ENCODE data around the gene GRAP.
A peak's percentile ranks its signal among the peaks of the same experiment; 100 is the strongest.
"Not testable (repeated sequence)": the region's sequence is repeated elsewhere in the genome, so short reads cannot be mapped to it uniquely, and the experiment has no call there.

GRAP gene

DNA sequence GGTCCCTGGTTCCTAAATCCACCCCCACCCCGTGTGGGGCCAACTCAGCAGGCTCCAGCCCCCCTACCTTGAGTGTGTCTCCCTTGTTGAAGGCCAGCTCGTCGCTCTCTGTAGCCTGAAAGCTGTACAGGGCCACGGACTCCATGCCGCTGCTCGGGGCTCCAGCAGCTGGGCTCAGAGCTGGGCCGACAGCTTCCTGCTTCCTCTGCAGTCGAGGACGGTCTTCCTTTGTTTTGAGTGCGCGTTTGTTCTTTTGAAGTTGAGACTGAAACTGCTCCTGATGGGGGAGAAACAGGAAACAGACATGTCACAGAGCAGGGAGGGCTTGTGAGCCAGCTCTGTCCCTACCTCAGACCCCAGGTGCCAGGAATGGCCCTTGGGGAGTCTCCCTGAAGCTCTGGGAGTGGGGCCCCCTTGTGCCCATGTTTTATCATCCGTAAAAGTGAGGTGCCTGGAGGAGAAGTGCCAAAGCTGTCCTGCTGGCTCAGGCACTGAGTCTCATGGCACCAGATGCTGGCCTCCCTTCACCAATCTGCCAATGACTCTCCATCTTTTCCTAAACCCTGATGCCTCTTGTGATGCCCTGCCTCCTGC, at the start of gene GRAP:
Gene GRAP (minus strand): TSS at position 176 of the 594 bp plus-strand sequence. CDS start 31 bp downstream, at position 145.
- DNase-seq, result not testable (repeated sequence)

DNA sequence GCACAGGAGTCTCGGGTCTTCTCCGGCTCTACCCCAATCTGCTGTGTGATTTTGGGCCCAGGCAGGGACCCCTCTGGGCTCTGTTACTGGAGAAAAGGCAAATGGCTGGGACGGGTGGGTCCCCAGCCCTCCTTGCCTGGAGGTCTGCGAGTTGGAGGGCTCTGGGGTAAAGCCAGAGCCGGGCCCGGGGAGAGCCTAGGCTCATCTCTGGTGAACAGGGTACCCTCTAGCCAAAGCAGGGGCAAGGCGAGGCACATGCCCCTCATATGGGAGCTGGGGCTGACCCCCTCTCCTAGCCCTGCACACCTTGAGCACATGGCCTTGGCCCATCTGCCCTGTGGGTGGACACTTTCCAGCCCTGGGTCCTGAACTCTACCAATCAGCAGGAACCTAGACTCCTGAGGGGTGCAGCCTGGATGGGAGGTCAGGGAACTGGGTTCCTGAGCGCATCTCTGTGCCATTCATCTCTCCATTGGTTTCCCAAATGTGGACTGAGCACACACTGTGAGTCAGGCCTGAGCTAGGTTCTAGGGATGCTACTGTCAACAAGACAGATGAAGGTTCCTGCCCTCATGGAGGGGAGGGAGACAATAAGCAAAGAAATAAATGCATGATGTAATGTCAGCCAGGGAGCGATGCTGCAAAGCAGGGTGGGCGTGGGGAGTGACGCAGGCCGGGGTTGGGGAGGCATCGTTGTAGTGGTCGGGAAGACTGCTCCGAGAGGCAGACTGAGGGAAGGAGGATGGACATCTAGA, 47.1 kb upstream of the GRAP start:
- DNase-seq, result not testable (repeated sequence)

DNA sequence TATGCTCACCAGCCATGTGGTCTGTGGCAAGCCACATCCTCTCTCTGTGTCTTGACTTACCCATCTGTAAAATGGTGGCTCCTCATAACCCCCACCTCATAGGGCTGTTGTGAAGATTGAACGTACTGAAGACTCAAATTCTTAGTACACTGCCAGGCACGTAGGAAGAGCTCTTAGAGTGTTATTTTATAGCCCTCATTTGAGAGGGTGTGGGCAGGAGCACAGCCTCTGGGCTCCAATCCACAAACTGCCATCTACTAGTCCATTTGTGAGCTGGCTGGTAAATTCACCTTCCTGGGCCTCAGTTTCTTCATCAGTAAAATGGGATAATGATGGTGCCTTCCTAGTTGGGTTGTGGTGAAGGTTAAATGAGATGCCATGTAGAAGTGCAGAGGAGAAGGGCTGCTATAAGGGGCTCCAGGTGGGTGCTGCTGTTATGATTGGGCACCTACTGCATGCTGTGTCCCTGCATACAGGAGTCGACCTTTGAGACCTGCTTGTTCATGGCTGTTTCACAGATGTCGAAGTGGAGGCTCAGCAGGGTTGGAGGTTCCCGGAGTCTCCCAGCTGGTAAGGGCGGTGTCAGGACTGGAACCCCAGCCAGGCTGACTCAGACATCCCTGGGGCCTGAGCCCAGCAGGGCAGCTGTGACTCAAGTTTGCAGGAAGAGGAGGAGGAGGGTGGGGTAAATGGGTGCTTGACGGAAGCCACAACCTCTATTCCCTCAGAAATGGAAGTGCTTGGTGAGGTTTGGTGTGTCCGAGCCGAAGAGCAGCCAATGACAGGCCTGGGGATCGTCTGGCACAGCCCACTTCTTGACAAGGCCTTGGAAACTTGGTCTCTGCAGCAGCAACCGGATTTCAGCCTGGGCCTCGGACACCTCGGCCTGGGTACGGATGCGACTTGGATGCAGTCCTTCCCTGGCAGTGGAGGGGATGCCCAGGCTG, 46.3 kb upstream of the GRAP start:
- not testable (repeated sequence) for DNase-seq

DNA sequence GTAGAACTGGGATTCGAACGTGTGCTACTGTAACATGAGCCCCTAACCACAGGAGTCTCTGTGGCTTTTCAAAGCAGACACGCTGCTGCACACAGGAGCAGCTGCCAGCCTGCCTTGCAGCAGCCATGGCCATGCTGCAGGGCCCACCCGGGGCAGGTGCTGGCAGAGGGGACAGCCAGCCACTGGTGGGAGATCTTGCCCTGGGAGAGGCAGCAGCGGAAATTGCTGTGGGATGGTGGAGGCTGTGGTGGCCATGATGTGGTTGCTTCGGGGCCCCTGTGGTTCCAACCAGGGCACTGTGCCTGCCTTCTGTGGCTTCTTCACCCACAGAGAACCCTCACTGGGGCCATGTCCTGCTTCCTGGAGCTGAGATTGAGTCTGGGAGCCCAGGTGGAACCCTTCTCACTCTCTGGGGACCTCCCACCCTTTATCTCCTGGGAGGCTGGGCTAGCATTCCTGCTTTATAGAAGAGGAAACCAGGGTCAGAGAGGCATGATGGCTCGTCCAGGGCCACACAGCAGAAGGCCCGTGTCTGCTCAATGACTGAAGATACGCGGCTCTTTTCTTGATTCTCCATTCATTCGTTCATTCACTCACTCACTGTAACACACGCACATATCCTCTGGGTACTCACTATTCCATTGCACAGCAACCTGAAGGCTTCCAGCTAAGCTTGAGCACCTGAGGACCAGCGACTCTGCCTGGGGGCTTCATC, 43.5 kb upstream of the GRAP start:
- not testable (repeated sequence) for DNase-seq

DNA sequence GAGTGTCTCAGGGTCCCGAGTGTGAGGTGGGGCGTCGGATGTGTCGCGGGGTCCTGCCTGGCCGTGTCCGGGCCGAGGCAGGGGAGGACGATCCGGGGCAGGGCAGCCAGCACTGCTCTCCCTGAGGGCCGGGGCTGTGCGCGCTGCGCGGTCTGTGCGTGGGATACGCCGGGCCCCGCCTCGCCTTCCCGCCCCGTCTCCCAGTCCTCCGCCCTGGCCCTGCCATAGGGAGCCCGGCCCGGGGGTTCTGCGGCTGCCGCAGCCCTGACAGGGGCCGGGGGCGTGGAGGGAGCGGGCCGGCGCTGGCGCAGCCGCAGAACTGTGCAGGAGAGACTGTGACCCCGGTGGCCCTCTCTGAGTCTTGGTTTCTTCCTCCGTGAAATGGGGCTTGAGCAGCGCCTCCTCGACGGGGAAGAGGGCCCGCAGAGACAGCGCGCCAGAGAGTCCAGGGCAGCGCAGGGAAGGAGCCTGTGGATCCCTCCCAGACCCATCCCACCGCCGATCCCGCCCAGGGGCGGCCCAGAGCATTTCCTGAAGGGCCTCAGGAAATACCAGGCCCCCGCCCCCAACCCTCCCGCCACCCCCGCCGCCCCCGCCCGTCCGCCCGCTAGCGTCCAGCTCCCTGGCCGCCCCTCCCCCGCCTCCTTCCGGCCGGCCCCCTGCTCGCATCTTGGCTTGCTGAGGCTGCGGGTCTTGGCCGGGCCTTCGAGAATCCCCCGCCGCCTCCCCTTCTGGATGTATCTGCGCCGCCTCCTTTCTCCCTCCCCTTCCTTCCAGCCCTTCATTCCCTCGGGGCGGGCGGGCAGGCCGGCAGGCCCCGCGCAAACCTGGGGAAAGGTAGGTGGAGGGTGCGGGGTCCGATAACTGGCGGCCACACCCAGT, 42.3 kb upstream of the GRAP start:
- DNase-seq, result not testable (repeated sequence)

DNA sequence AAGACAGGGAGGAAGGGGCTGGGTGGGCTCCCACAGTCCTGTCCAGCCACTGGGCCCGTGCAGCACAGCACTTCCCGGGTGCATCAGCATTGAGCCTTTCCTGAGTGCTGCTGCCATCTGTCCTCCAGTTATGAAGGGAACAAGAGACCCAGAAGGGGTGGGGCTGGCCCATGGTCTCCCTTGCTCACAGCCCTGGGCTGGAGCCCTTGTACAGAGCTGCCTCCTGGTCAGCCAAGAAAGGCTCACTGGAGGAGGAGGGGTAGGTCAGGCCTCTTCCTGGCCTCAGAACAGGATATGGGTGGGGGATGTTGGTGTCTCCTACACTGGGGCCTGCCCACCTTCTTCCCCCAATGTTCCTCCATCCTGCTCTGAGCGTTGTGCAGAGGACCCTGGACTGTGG, 30.6 kb upstream of the GRAP start:
- not testable (repeated sequence) for DNase-seq

GRCh38 chr17:19076398-19077192, 29.8 kb upstream of the GRAP start:
- peak; percentile 52 for DNase-seq

- not testable (repeated sequence) for DNase-seq
Measured at GRCh38 chr17:19070318-19071168, 23.8 kb upstream of the GRAP start.

DNA sequence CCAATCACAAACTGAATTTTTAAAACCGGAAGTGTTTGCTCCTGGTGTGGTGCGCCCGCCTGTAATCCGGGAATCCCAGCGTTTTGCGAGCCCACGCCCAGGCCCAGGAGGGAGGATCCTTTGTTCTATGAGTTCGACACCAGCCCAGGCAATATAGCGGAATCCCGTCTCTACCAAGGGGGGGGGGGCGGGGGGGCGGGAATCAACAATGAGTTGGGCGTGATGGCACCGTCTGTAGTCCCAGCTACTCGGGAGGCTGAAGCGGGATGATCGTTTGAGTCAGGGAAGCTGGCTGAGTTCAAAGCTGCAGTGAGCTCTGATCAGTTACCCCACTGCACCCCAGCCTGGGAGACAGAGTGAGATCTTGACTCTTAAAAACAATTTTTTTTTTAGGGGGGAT, 17.6 kb upstream of the GRAP start:
- DNase-seq, result not testable (repeated sequence)

- peak; percentile 91 for DNase-seq
Measured at GRCh38 chr17:19063326-19063956, 16.7 kb upstream of the GRAP start.

DNA sequence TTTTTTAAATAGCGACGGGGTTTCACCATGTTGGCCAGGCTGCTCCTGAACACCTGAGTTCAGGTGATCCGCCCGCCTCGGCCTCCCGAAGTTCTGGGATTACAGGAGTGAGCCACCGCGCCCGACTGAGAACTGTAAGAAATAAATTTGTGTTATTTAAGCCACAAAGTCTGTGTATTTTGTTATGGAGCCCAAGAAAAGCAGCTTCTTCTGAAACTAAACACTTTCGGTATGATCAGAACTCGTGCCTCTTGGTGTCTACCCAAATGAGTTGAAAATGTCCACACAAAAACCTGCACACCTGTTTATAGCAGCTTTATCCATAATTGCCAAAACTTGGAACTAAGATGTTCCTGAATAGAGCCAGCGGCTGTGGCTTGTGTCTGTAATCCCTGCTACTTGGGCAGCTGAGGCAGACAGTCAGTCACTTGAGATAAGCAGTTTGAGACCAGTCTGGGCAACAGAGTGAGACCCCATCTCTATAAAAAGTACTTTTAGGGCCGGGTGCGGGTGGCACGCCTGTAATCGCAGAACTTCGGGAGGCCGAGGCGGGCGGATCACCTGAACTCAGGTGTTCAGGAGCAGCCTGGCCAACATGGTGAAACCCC, 16.1 kb upstream of the GRAP start:
- not testable (repeated sequence) for DNase-seq

GRCh38 chr17:19062009-19062717, 15.4 kb upstream of the GRAP start:
- peak; percentile 87 for DNase-seq

GRCh38 chr17:19055447-19055846, 8.7 kb upstream of the GRAP start:
- DNase-seq, result not testable (repeated sequence)

GRCh38 chr17:19048826-19049225, 2.1 kb upstream of the GRAP start:
- not testable (repeated sequence) for DNase-seq

GRCh38 chr17:19047510-19047909, 753 bp upstream of the GRAP start:
- not testable (repeated sequence) for DNase-seq

DNA sequence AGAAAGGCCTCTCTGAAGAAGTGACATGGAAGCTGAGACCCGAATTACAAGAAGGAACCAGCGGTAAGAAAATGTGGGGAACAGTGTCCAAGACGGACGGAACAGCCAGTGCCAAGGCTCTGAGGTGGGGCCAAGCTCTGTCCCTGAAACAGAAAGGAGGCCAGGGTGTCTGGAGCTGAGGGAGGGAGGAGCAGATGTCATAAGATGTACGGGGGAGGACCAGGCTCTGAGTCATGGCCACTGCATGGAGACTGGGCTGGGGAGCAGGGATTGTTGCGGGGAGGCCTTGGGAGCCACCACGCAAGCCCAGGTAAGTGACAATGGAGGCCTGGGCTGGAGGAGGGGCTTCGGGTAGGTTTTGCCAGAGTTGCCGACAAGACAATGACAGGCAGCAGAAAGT, 2.1 kb downstream of the GRAP start:
- not testable (repeated sequence) for DNase-seq

DNA sequence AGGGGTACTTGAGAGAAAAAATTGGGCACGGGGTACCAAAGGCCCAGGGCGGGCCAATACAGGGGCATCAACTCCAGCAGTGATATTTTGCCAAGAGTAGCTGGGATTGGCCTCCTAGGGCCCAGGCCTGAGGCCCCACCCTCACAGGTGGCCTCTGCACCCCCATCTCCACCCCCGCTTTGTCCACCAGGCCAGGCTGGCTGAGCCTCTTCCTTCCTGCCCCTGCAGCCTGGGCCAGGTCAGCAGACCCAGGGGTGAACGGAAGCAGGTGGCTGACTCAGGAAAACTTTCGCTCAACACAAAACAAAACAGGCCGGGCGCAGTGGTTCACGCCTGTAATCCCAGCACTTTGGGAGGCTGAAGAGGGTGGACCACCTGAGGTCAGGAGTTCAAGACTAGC, 3.7 kb downstream of the GRAP start:
- not testable (repeated sequence) for DNase-seq

DNA sequence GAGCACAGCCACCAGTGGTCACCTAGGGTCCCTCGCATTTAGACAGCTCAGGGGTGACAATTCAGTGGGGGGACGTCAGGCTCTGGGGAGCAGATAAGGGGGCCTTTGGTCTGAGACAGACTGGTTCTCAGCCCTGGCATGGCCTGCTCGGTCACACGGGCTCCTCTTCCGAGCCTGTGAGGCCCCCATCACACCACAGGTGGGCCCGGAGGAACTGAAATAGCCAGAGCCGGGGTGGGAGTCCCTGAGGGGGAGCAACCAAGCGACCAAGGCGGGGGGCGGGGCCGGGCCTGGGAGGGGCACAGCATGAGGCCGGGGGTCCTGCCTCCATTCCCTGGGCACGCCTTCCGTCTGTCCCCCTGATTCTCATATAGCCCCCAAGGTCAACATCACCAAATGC, 4.4 kb downstream of the GRAP start:
- DNase-seq, result not testable (repeated sequence)

Data from CD4-positive, alpha-beta T cell treated with Interleukin-21 for 1 hour (primary cell).